Mesenchymal stem cell (in vitro differentiated cells and primary cell): ENCODE measurements around the gene ANO7.

Source experiments
- DNase-seq: peaks from one replicate; pipeline ENCODE4 v3.0.0-alpha.2; 2013
- H2AFZ ChIP-seq: one replicate; pipeline ENCODE4 v1.6.1; 2013; ENCODE audit warnings: low read depth, mild to moderate bottlenecking, control low read depth, inconsistent platforms, low read length, moderate library complexity
- H2AK5ac ChIP-seq: 2 replicates; pipeline ENCODE4 v1.6.1; 2013; ENCODE audit warnings: low read length, moderate library complexity, mild to moderate bottlenecking, inconsistent platforms; ENCODE audit not compliant: severe bottlenecking
- H2BK120ac ChIP-seq: one replicate; pipeline ENCODE4 v1.6.1; 2013; ENCODE audit warnings: low read depth, mild to moderate bottlenecking, inconsistent platforms, low read length, moderate library complexity
- H2BK12ac ChIP-seq, 2 experiments: one replicate each; pipeline ENCODE4 v1.6.1; 2013; ENCODE audit warnings: inconsistent platforms in 2 of 2, low read length in 2 of 2, mild to moderate bottlenecking in 2 of 2, moderate library complexity in 2 of 2, control low read depth in 1 of 2
- H2BK15ac ChIP-seq: one replicate; pipeline ENCODE4 v1.6.1; 2013; ENCODE audit warnings: mild to moderate bottlenecking, low read depth, inconsistent platforms; ENCODE audit not compliant: poor library complexity, severe bottlenecking
- H2BK5ac ChIP-seq: 2 replicates; pipeline ENCODE4 v1.6.1; 2013; ENCODE audit warnings: low read depth, mild to moderate bottlenecking, low read length, control low read depth, inconsistent platforms; ENCODE audit not compliant: poor library complexity, severe bottlenecking
- H3K14ac ChIP-seq, 2 experiments: one replicate each; pipeline ENCODE4 v1.6.1; 2013; ENCODE audit warnings: inconsistent platforms in 2 of 2, low read length in 2 of 2, control low read depth in 1 of 2, mild to moderate bottlenecking in 1 of 2, moderate library complexity in 1 of 2
- H3K18ac ChIP-seq, 2 experiments: one replicate each; pipeline ENCODE4 v1.6.1; 2013; ENCODE audit warnings: inconsistent platforms in 2 of 2, low read length in 2 of 2, control low read depth in 1 of 2, low read depth in 1 of 2, mild to moderate bottlenecking in 1 of 2
- H3K23ac ChIP-seq, 2 experiments: one replicate each; pipeline ENCODE4 v1.6.1; 2013; ENCODE audit warnings: inconsistent platforms in 2 of 2, low read length in 2 of 2, mild to moderate bottlenecking in 2 of 2, moderate library complexity in 2 of 2, control low read depth in 1 of 2
- H3K27ac ChIP-seq: 2 replicates; pipeline ENCODE4 v1.5.1; 2013; ENCODE audit warnings: mild to moderate bottlenecking, moderate library complexity, low read length, control low read depth, inconsistent platforms; ENCODE audit not compliant: poor library complexity, severe bottlenecking
- H3K27me3 ChIP-seq, 2 experiments: 2 replicates each; pipeline versions ENCODE4 v1.6.1 to v1.7.0; 2013; ENCODE audit warnings: low read length in 2 of 2, mild to moderate bottlenecking in 2 of 2, moderate library complexity in 2 of 2, control low read depth in 1 of 2, inconsistent platforms in 1 of 2; ENCODE audit not compliant: control insufficient read depth in 1 of 2, insufficient read depth in 1 of 2
- H3K36me3 ChIP-seq, 2 experiments: 2 replicates each; pipeline versions ENCODE4 v1.6.1 to v1.7.0; 2013; ENCODE audit warnings: low read length in 2 of 2, control low read depth in 1 of 2, inconsistent platforms in 1 of 2, low read depth in 1 of 2, mild to moderate bottlenecking in 1 of 2; ENCODE audit not compliant: insufficient read depth in 2 of 2, control insufficient read depth in 1 of 2
- H3K4ac ChIP-seq, 2 experiments: one replicate each; pipeline ENCODE4 v1.6.1; 2013; ENCODE audit warnings: inconsistent platforms in 2 of 2, low read length in 2 of 2, mild to moderate bottlenecking in 2 of 2, moderate library complexity in 2 of 2, control low read depth in 1 of 2, low read depth in 1 of 2
- H3K4me1 ChIP-seq: 2 replicates; pipeline ENCODE4 v1.6.1; 2013; ENCODE audit warnings: low read depth, low read length, control low read depth; ENCODE audit not compliant: control insufficient read depth, insufficient read depth
- H3K4me2 ChIP-seq: 2 replicates; pipeline ENCODE4 v1.6.1; 2013; ENCODE audit warnings: low read length, mild to moderate bottlenecking, inconsistent platforms; ENCODE audit not compliant: poor library complexity, severe bottlenecking
- H3K4me3 ChIP-seq, 2 experiments: 2 replicates each; pipeline versions ENCODE4 v1.5.1 to v1.7.0; 2013; ENCODE audit warnings: low read length in 2 of 2, mild to moderate bottlenecking in 2 of 2, control low read depth in 1 of 2, low read depth in 1 of 2; ENCODE audit not compliant: insufficient read depth in 1 of 2
- H3K79me1 ChIP-seq: replicated peaks from 2 replicates; pipeline ENCODE4 v1.6.1; 2013; ENCODE audit warnings: mild to moderate bottlenecking, control low read depth, low read length, inconsistent platforms; ENCODE audit not compliant: poor library complexity, severe bottlenecking
- H3K9ac ChIP-seq: 2 replicates; pipeline ENCODE4 v1.7.0; 2013; ENCODE audit warnings: mild to moderate bottlenecking, low read length, moderate library complexity
- H3K9me3 ChIP-seq: 2 replicates; pipeline ENCODE4 v1.7.0; 2013; ENCODE audit warnings: mild to moderate bottlenecking, low read length; ENCODE audit not compliant: control insufficient read depth
- H4K8ac ChIP-seq: one replicate; pipeline ENCODE4 v1.6.1; 2013; ENCODE audit warnings: inconsistent platforms, mild to moderate bottlenecking, low read length, moderate library complexity
- H4K91ac ChIP-seq: one replicate; pipeline ENCODE4 v1.6.1; 2013; ENCODE audit warnings: mild to moderate bottlenecking, low read length, inconsistent platforms
- WGBS: methylation state at CpG from one replicate; pipeline ENCODE4 v1.1.7; 2013; ENCODE audit warnings: mixed read lengths; 5-methylcytosine and 5-hydroxymethylcytosine counted together

The ANO7 gene

DNA sequence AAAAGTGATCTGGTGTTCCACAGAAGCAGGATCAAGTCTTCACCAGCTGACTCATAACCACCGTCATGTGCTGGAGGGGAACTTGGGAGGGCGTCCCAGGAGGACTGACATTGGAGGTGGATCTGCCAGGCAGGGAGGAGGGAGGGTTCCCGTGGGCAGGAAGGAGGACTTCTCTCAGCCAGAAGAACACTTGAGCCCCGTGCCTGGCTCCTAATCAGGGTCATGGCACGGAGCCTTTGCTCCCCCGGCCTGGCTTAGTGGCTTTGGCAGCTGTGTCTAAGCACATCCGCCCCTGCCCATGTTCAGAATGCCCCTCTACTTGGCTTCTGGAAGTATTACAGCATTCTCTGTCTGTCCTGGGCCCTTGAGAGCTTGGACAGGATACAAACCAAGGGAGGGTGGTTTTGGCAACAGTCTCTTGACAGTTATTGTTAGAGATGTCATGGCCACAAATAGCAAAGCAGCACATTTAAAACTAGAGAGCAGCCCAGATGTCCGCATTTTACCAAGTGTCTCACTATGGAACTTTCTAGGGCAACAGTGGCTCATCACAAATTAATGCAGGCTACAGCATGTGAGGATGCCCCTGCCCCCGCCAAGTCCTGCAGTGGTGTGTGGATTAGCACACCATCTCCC is 26.7 kb upstream of the ANO7 start:
- Histone ChIP-seq H2BK120ac (no peak overlapping the region), H4K91ac (no peak overlapping the region), H2BK5ac (no peak overlapping the region), H3K23ac (no peak overlapping the region), H2AFZ (no peak overlapping the region), H3K9ac (peak overlapping the region; percentile 38), H4K8ac (peak overlapping the region; percentile 14), H3K4ac (no peak overlapping the region), H3K79me1 (peaks cover 6% of the 10 kb centered on the region), H3K9me3 (no peaks in the 10 kb centered on the region), H2AK5ac (no peak overlapping the region), H3K36me3 (peaks cover 50 to 71% of the 10 kb centered on the region in 2 experiments), H2BK15ac (no peak overlapping the region), H3K4me3 (peak overlapping the region in 1 of 2 experiments; percentile 6), H2BK12ac (no peak overlapping the region), H3K27me3 (no peaks in the 10 kb centered on the region), H3K14ac (no peak overlapping the region), H3K4me2 (no peak overlapping the region), H3K18ac (no peak overlapping the region), H3K4me1 (peaks cover 7% of the 10 kb centered on the region), H3K27ac (no peak overlapping the region)
- peak; percentile 33 for DNase-seq
- WGBS, result 75% methylated on average over 9 of the region's 9 CpGs

DNA sequence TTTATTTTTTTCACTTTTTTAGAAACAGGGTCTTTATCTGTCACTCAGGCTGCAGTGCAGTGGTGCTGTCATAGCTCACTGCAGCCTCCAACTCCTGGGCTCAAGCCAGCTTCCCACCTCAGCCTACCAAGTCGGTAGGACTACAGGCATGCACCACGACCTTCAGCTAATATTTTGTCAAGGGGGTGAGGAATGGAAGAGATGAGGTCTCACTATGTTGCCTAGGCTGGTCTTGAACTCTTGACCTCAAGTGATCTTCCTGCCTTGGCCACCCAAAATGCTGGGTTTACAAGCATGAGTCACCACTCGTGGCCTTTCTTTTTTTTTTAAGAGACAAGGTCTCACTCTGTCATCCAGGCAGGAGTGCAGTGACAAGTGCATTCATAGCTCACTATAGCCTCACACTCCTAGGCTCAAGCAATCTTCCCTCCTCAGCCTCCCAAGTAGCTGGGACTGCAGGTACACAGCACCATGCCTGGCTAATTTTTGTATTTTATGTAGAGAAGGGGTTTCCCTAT is 24.8 kb upstream of the ANO7 start:
- Histone ChIP-seq H3K79me1 (peaks cover 3% of the 10 kb centered on the region), H3K23ac (no peak overlapping the region), H2BK15ac (no peak overlapping the region), H2BK120ac (no peak overlapping the region), H3K18ac (no peak overlapping the region), H3K27ac (no peak overlapping the region), H3K4me1 (peaks cover 3% of the 10 kb centered on the region), H3K14ac (no peak overlapping the region), H3K27me3 (no peaks in the 10 kb centered on the region), H4K8ac (no peak overlapping the region), H3K9ac (no peak overlapping the region), H3K4me3 (no peak overlapping the region), H3K4ac (no peak overlapping the region), H2AK5ac (no peak overlapping the region), H2BK5ac (no peak overlapping the region), H3K36me3 (peaks cover 57 to 73% of the 10 kb centered on the region in 2 experiments), H3K4me2 (no peak overlapping the region), H2BK12ac (no peak overlapping the region), H2AFZ (no peak overlapping the region), H3K9me3 (no peaks in the 10 kb centered on the region), H4K91ac (no peak overlapping the region)
- no peak for DNase-seq
- 78% methylated on average over 3 of the region's 3 CpGs for WGBS

DNA sequence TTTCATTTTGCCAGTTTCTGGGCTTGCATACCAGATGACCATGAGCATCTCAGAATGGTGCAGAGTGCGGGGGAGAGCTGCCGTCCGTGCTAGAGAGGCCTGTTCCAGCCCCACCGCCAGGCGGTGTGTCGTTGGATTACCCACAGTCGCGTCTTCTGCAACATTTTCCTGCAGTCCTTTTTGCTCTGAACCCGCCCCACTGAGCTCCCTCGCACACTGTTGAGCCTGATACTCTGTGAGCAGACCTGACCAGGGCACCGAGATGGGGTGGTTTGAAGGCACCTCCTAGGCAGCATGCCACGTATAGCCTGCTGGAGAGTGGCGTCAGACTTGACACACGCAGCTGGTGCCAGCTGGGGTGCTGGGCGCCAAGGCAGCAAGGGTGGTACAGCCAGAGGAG is 20.1 kb upstream of the ANO7 start:
- WGBS, result 96% methylated on average over 15 of the region's 15 CpGs

DNA sequence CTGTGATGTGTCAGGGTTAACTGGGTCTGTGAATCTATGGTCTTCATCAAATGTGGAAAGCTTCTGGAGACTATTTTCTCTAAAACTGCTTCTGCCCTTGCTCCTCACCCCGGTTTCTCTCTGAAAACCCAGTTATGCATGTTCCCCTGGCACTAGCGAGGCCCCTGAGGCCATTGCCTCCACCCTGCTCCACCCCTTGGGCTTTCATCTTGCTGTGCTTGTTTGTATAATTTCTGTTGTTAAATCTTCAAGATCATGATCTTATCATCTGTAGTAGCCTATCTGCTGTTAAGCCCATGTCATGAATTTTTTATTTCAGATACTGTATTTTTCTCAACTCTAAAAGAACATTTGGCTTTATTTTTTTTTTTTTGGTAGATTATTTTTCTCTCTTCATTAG is 14.9 kb upstream of the ANO7 start:
- Histone ChIP-seq H3K4ac (no peak overlapping the region), H2BK120ac (no peak overlapping the region), H3K27ac (no peak overlapping the region), H2BK5ac (no peak overlapping the region), H2AK5ac (no peak overlapping the region), H3K9me3 (peaks cover 21% of the 10 kb centered on the region), H4K8ac (no peak overlapping the region), H3K4me1 (no peaks in the 10 kb centered on the region), H3K4me3 (no peak overlapping the region), H3K18ac (no peak overlapping the region), H2AFZ (no peak overlapping the region), H2BK12ac (no peak overlapping the region), H4K91ac (no peak overlapping the region), H2BK15ac (no peak overlapping the region), H3K79me1 (peaks cover 4% of the 10 kb centered on the region), H3K36me3 (peaks cover 47 to 75% of the 10 kb centered on the region in 2 experiments), H3K27me3 (no peaks in the 10 kb centered on the region), H3K14ac (no peak overlapping the region), H3K9ac (no peak overlapping the region), H3K4me2 (no peak overlapping the region), H3K23ac (no peak overlapping the region)
- 100% methylated on average over 2 of the region's 2 CpGs for WGBS
- DNase-seq, result no peak

More for the DNA sequence above, 20.1 kb upstream of the ANO7 start:
- H3K18ac ChIP-seq, result no peak overlapping the region
- H3K9me3 ChIP-seq, result peaks cover 21% of the 10 kb centered on the region
- no peaks in the 10 kb centered on the region for H3K27me3 ChIP-seq
- no peak for DNase-seq
- H4K91ac ChIP-seq, result no peak overlapping the region
- H3K4ac ChIP-seq, result no peak overlapping the region
- H3K9ac ChIP-seq, result no peak overlapping the region
- no peak overlapping the region for H3K27ac ChIP-seq
- H2AK5ac ChIP-seq, result no peak overlapping the region
- H2AFZ ChIP-seq, result no peak overlapping the region
- H3K36me3 ChIP-seq, result peaks cover 56 to 82% of the 10 kb centered on the region in 2 experiments
- no peak overlapping the region for H4K8ac ChIP-seq
- no peak overlapping the region for H2BK15ac ChIP-seq
- H2BK120ac ChIP-seq, result no peak overlapping the region
- no peak overlapping the region for H3K4me3 ChIP-seq
- no peak overlapping the region for H2BK5ac ChIP-seq
- H2BK12ac ChIP-seq, result no peak overlapping the region
- H3K4me1 ChIP-seq, result no peaks in the 10 kb centered on the region
- no peaks in the 10 kb centered on the region for H3K79me1 ChIP-seq
- H3K23ac ChIP-seq, result no peak overlapping the region
- H3K14ac ChIP-seq, result no peak overlapping the region
- H3K4me2 ChIP-seq, result no peak overlapping the region
